Measurements from ENCODE around the gene BMAL2. TPM values are rescaled to one million over a fixed set of nuclear protein-coding genes. Genes with fewer than 3 reads are reported as not detected.

Gene BMAL2
- total and polyA plus RNA-seq, 2 of the 13 experiments (the other 11 are each of a cell fraction or from before 2014, with no cell fraction given) = 4.8 to 27.4 TPM

DNA sequence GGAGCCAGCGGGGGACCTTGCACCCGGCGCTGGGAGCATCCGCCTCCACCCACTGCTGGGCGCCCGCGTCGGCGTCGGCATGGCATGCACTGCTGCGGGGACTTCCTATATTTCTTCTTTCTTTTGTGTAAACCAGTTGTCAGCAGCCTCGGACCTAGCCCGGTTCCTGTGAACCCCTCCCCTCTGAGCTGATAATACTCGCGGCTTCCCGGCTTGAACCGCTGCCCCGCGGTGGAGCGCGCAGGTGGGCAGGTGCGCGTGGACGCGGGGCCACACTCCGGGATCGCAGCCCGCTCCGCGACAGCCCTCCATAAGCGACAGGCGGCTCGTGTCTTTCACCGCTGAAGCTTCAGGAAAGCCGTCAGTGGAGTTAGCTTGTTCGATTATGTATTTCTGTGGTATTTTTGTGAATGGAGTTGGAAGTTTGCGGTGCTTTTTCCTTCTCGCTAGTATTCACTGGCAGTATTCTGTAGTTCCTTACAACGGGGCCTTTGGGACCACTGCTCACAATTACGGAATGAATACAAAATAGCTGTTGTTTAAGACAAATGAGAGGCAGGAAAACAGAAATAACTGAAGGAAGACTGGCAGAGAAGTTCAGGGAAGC, 870 bp downstream of the BMAL2 start:
- ATAC-seq (peak; percentile 66), FAIRE-seq (no peak), DNase-seq (ENCODE audit: low spot score) (no peak)
- Histone ChIP-seq H3K4me1 (ENCODE audit: insufficient read depth, low read length) (peaks cover 59% of the 10 kb centered on the region), H3K9me3 (ENCODE audit: low read length) (no peaks in the 10 kb centered on the region), H2AFZ (ENCODE audit: low read length) (peak overlapping the region; percentile 67), H3K36me3 (replicated peaks in 1 of 2; ENCODE audit: control insufficient read depth in 1 of 2, insufficient read depth in 2 of 2, low read length in 2 of 2) (no peaks in the 10 kb centered on the region), H3K9ac (ENCODE audit: insufficient read depth, low read depth, low read length) (peak overlapping the region; percentile 66), H4K20me1 (ENCODE audit: insufficient read depth, low read length) (no peaks in the 10 kb centered on the region; the same call in 1 of the 2 replicates), H3K4me2 (ENCODE audit: low read depth, low read length) (peak overlapping the region; percentile 93), H3K79me2 (ENCODE audit: insufficient read depth, low read length) (peaks cover 11% of the 10 kb centered on the region), H3K27me3 (ENCODE audit: control insufficient read depth in 1 of 2, insufficient read depth in 2 of 2, low read length in 2 of 2) (no peaks in the 10 kb centered on the region; a peak in 1 of 5 replicates), H3K4me3 (replicated peaks in 1 of 3; ENCODE audit: insufficient read depth in 1 of 3, low read depth in 2 of 3, low read length in 3 of 3) (peak overlapping the region; percentile 79 to 82 (median 80)), H3K27ac (ENCODE audit: extremely low read length, insufficient read depth, low read length) (peak overlapping the region; percentile 52)
- POLR2A ChIA-PET = interaction anchor here (0.7 to 1.7 kb wide), 2 partner anchors 89 to 119 kb away, joined by 3 to 4 read pairs; partner anchors contain the start of gene STK38L
- no TSS peak for BruUV-seq (replicated peaks)
- under 1% methylated on average over 22 of the region's 40 CpGs for WGBS (ENCODE audit: low lambda C conversion rate)
- intact Hi-C loops (cut with micrococcal nuclease; ENCODE audit: unreplicated experiment) = loop anchor here (5.0 kb wide), 1 partner anchor 304 kb away; no protein-coding TSS in a partner anchor
- in situ Hi-C loops (cut with HindIII; ENCODE audit: extremely low pct_ligation_motif_present, low pct_unique_long_range_greater_than_20kb) = no loop called here
- CTCF ChIA-PET (ENCODE audit: low intra/inter-chr PET ratio, low total read pairs) = no interaction called here
- peak; percentile 22 for TF ChIP-seq ASH2L (IDR thresholded peaks at IDR 0.05; ENCODE audit: insufficient read length, low read depth, low read length)
- 0 out of 2 replicates have a peak, but pooled peaks have one; percentile 36 for TF ChIP-seq GLI4 (CRISPR knock-in tag; IDR thresholded peaks at IDR 0.05; ENCODE audit: borderline replicate concordance)
- peak; percentile 44; the same call in 1 of the 2 replicates for TF ChIP-seq KAT7 (CRISPR knock-in tag; IDR thresholded peaks at IDR 0.05; ENCODE audit: borderline replicate concordance)
- TF ChIP-seq CBX5 (CRISPR knock-in tag; IDR thresholded peaks at IDR 0.05; ENCODE audit: borderline replicate concordance) = 0 out of 2 replicates have a peak, but pooled peaks have one; percentile 25
- 0 out of 2 replicates have a peak, but pooled peaks have one; percentile 34 for TF ChIP-seq ZNF790 (CRISPR knock-in tag; IDR thresholded peaks at IDR 0.05; ENCODE audit: borderline replicate concordance)
- TF ChIP-seq, protein P1, sequence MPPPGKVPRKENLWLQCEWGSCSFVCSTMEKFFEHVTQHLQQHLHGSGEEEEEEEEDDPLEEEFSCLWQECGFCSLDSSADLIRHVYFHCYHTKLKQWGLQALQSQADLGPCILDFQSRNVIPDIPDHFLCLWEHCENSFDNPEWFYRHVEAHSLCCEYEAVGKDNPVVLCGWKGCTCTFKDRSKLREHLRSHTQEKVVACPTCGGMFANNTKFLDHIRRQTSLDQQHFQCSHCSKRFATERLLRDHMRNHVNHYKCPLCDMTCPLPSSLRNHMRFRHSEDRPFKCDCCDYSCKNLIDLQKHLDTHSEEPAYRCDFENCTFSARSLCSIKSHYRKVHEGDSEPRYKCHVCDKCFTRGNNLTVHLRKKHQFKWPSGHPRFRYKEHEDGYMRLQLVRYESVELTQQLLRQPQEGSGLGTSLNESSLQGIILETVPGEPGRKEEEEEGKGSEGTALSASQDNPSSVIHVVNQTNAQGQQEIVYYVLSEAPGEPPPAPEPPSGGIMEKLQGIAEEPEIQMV (CRISPR knock-in tag; IDR thresholded peaks at IDR 0.05; ENCODE audit: low read depth) = 0 out of 2 replicates have a peak, but pooled peaks have one; percentile 8
- TF ChIP-seq ZFP37 (CRISPR knock-in tag; IDR thresholded peaks at IDR 0.05; ENCODE audit: borderline replicate concordance) = no peak
- TF ChIP-seq ZNF777 (CRISPR knock-in tag; IDR thresholded peaks at IDR 0.05) = peak; percentile 37; the same call in 1 of the 2 replicates
- 0 out of 2 replicates have a peak, but pooled peaks have one; percentile 22 for TF ChIP-seq RXRA (CRISPR knock-in tag; IDR thresholded peaks at IDR 0.05)
- TF ChIP-seq ZNF564 (CRISPR knock-in tag; IDR thresholded peaks at IDR 0.05) = 0 out of 2 replicates have a peak, but pooled peaks have one; percentile 20
- TF ChIP-seq, protein P2, sequence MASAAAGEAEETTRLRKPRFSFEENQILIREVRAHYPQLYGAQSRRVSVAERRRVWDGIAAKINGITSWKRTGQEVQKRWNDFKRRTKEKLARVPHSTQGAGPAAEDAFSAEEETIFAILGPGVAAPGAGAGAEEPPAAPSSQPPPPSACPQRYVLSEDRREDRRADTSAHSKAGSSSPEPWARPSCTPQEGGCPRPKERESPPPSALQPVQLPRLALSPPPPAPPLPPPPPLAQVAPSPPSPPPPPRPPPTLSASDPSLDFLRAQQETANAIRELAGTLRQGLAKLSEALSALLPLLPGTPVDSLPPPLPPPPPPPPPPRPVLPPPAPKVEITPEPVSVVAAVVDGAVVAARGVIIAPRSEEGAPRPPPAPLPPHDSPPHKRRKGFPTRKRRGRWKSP (CRISPR knock-in tag; IDR thresholded peaks at IDR 0.05) = peak; percentile 58; the same call in 1 of the 2 replicates
- 0 out of 2 replicates have a peak, but pooled peaks have one; percentile 22 for TF ChIP-seq ZBTB7A (CRISPR knock-in tag; IDR thresholded peaks at IDR 0.05)
- TF ChIP-seq, protein P3, sequence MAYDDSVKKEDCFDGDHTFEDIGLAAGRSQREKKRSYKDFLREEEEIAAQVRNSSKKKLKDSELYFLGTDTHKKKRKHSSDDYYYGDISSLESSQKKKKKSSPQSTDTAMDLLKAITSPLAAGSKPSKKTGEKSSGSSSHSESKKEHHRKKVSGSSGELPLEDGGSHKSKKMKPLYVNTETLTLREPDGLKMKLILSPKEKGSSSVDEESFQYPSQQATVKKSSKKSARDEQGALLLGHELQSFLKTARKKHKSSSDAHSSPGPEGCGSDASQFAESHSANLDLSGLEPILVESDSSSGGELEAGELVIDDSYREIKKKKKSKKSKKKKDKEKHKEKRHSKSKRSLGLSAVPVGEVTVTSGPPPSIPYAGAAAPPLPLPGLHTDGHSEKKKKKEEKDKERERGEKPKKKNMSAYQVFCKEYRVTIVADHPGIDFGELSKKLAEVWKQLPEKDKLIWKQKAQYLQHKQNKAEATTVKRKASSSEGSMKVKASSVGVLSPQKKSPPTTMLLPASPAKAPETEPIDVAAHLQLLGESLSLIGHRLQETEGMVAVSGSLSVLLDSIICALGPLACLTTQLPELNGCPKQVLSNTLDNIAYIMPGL (CRISPR knock-in tag; IDR thresholded peaks at IDR 0.05; ENCODE audit: borderline replicate concordance in 1 of 2, low read depth in 1 of 2) = peak in 1 of 2 experiments; percentile 58; a peak in 1 of 4 replicates
- TF ChIP-seq ZEB1 (IDR thresholded peaks at IDR 0.05; ENCODE audit: insufficient replicate concordance, low read depth) = peak; percentile 55
- TF ChIP-seq, protein P4, sequence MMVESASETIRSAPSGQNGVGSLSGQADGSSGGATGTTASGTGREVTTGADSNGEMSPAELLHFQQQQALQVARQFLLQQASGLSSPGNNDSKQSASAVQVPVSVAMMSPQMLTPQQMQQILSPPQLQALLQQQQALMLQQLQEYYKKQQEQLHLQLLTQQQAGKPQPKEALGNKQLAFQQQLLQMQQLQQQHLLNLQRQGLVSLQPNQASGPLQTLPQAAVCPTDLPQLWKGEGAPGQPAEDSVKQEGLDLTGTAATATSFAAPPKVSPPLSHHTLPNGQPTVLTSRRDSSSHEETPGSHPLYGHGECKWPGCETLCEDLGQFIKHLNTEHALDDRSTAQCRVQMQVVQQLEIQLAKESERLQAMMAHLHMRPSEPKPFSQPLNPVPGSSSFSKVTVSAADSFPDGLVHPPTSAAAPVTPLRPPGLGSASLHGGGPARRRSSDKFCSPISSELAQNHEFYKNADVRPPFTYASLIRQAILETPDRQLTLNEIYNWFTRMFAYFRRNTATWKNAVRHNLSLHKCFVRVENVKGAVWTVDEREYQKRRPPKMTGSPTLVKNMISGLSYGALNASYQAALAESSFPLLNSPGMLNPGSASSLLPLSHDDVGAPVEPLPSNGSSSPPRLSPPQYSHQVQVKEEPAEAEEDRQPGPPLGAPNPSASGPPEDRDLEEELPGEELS (CRISPR knock-in tag; IDR thresholded peaks at IDR 0.05) = no peak
